Astrocyte (in vitro differentiated cells and primary cell): Measurements from ENCODE around the gene CLCN6.

Experiments used
- CTCF ChIP-seq: IDR thresholded peaks from 2 replicates; pipeline ENCODE4 v1.5.1; 2011; ENCODE audit warnings: low read depth, mild to moderate bottlenecking, inconsistent platforms, low read length, moderate library complexity; ENCODE audit not compliant: insufficient read depth
- EZH2 ChIP-seq: IDR thresholded peaks from 2 replicates; pipeline ENCODE4 v1.6.1; 2012; ENCODE audit warnings: mild to moderate bottlenecking, low read length, inconsistent platforms; ENCODE audit not compliant: insufficient read depth

- TF ChIP-seq CTCF, result no peak
- no peak for TF ChIP-seq EZH2
These were observed 34.4 kb upstream of the CLCN6 start for GRCh38 chr1:11771481-11772043.
